MCF 10A (cell line): Measurements from ENCODE around the gene ADPRHL1. TPM values are rescaled to one million over a fixed set of nuclear protein-coding genes. Genes with fewer than 3 reads are reported as not detected.

Experiments
- BruUV-seq: library from RNA; stranded (reverse); fragments of 400-500 nt; replicated peaks from 2 replicates; lab custom pipeline; 2021; lab: Mats Ljungman, UMichigan
- CTCF ChIA-PET: fragments of 300-600 bp; sonication (Branson Sonifier 250); formaldehyde crosslinking; extraction: SDS; loops from one replicate; lab custom pipeline; 2021; ENCODE audit warnings: antibody characterized with exemption, inconsistent platforms; lab: Yijun Ruan, JAX
- POLR2A ChIA-PET: fragments of 300-600, 350-650 bp; sonication (Branson Sonifier 250); formaldehyde crosslinking; extraction: SDS; loops from one replicate; lab custom pipeline; 2020; ENCODE audit warnings: antibody characterized with exemption, inconsistent platforms; lab: Yijun Ruan, JAX
- DNase-seq: peaks from one replicate; pipeline ENCODE4 v3.0.0-alpha.2; 2018; ENCODE audit not compliant: unreplicated experiment
- H3K27ac Mint-ChIP-seq: one replicate; pipeline ENCODE4 v1.8.0; 2022; ENCODE audit warnings: mild to moderate bottlenecking, low read depth, mixed read lengths; ENCODE audit not compliant: unreplicated experiment
- H3K27me3 Mint-ChIP-seq: one replicate; pipeline ENCODE4 v1.8.0; 2022; ENCODE audit warnings: mixed read lengths; ENCODE audit not compliant: insufficient read depth, unreplicated experiment
- H3K36me3 Mint-ChIP-seq: one replicate; pipeline ENCODE4 v1.8.0; 2022; ENCODE audit warnings: mild to moderate bottlenecking, moderate library complexity, mixed read lengths; ENCODE audit not compliant: insufficient read depth, unreplicated experiment
- H3K4me1 Mint-ChIP-seq: one replicate; pipeline ENCODE4 v1.8.0; 2022; ENCODE audit warnings: mixed read lengths; ENCODE audit not compliant: insufficient read depth, unreplicated experiment
- H3K4me3 Mint-ChIP-seq: one replicate; pipeline ENCODE4 v1.8.0; 2022; ENCODE audit warnings: mild to moderate bottlenecking, moderate library complexity, mixed read lengths; ENCODE audit not compliant: unreplicated experiment
- H3K9me3 Mint-ChIP-seq: one replicate; pipeline ENCODE4 v1.8.0; 2022; ENCODE audit warnings: mixed read lengths; ENCODE audit not compliant: unreplicated experiment
- CTCF ChIP-seq: fragments of 200-600 bp; IDR thresholded peaks from one replicate; pipeline ENCODE4 v1.8.0; 2022; ENCODE audit warnings: antibody characterized with exemption, mild to moderate bottlenecking; ENCODE audit not compliant: unreplicated experiment
- intact Hi-C: fragments of 100-400 bp; cut with micrococcal nuclease; formaldehyde crosslinking; loops from 2 replicates; pipeline ENCODE4 v1.14.1; 2022
- total RNA-seq: library from RNA; stranded (reverse); gene quantifications from 2 replicates; pipeline ENCODE4 v1.2.3, GENCODE V29; 2022

Gene ADPRHL1
- total RNA-seq, 1 experiment from 2014 or later: 2.6 TPM

- no peak overlapping the region for H3K27ac Mint-ChIP-seq
- POLR2A ChIA-PET: no interaction called here
- no peaks in the 10 kb centered on the region for H3K4me1 Mint-ChIP-seq
- no peak for TF ChIP-seq CTCF
- CTCF ChIA-PET: no interaction called here
- no TSS peak for BruUV-seq
- peaks cover 33% of the 10 kb centered on the region for H3K27me3 Mint-ChIP-seq
- no peak overlapping the region for H3K4me3 Mint-ChIP-seq
- no peaks in the 10 kb centered on the region for H3K36me3 Mint-ChIP-seq
- intact Hi-C loops: no loop called here
- no peak for DNase-seq
- no peaks in the 10 kb centered on the region for H3K9me3 Mint-ChIP-seq
These were observed 32.3 kb downstream of the ADPRHL1 start for GRCh38 chr13:113420833-113421600.

DNA sequence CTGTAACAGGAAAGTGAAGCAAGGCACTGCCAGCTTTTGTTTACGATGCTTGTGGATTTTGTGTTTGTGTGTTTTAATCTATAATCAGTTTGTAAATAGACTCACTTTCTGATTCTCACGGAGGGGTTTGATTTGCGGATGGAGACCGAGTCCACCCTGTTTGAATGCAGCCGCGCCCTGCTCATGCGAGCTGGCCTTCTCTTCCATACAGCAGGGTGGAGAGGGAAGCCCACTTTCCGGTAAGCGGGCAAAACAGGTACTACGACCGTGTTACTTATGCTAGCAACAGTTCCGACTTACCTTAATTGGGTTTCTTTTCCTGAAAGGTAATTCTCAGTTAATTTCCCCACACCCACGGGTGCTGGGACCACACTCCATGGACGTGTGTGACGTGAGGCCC lies 33.1 kb downstream of the ADPRHL1 start:
- no peak overlapping the region for H3K27ac Mint-ChIP-seq
- no peak overlapping the region for H3K4me3 Mint-ChIP-seq
- H3K4me1 Mint-ChIP-seq: no peaks in the 10 kb centered on the region
- no peak for DNase-seq
- BruUV-seq: no TSS peak
- no peaks in the 10 kb centered on the region for H3K9me3 Mint-ChIP-seq
- peaks cover 33% of the 10 kb centered on the region for H3K27me3 Mint-ChIP-seq
- no peak for TF ChIP-seq CTCF
- CTCF ChIA-PET: no interaction called here
- POLR2A ChIA-PET: no interaction called here
- H3K36me3 Mint-ChIP-seq: no peaks in the 10 kb centered on the region
- intact Hi-C loops: no loop called here

DNA sequence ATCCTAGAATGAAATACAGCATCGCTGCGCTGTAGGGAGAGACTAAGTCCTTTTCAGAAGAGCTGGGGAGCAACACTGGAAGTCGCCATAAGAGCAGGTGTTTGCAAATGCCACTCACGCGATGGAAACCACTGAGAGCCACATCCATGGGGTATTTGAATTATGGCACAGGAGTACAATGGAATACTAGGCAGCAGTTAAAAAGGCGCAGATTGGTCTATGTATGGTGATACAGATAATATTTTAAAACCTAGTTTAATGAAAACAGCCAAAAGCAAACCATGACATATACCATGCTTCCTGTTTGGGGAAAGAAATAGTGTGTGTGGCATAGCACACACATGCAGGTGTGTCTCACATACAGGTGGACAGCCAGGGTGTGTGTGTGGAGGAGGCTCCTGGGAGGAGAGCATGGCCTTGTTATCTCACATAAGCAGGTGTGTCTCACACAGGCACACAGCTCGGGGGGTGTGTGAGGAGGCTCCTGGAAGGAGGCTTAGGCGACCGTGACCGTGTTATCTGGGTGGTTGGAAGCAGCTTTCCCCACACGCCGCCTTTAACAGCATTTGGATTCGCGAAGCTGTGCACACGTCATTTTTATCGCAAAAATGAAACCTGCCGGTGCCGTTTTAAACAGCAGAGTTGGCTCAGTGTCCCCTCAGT lies 33.6 kb downstream of the ADPRHL1 start:
- intact Hi-C loops: no loop called here
- Mint-ChIP-seq H3K27me3 (peaks cover 33% of the 10 kb centered on the region), H3K4me1 (no peaks in the 10 kb centered on the region), H3K4me3 (no peak overlapping the region), H3K9me3 (no peaks in the 10 kb centered on the region), H3K36me3 (no peaks in the 10 kb centered on the region), H3K27ac (no peak overlapping the region)
- BruUV-seq: no TSS peak
- POLR2A ChIA-PET: no interaction called here
- no peak for TF ChIP-seq CTCF
- CTCF ChIA-PET: no interaction called here
- DNase-seq: no peak

DNA sequence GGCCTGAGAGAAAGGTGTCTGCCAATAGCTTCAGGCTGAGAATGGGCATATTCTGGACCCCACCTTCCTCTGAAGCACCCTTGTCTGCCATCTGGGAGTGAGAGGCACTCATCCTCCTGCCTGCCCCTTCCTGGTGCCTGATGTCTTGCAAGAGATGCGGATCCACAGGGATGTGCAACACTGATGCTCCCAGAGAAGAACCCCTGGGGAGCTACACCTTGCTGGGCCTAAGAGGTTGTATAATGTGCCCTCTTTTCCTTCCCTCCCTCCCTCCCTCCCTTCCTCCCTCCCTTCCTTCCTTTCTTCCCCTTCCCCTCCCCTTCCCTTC lies 34.6 kb downstream of the ADPRHL1 start:
- TF ChIP-seq CTCF: no peak
- Mint-ChIP-seq H3K4me1 (no peaks in the 10 kb centered on the region), H3K4me3 (no peak overlapping the region), H3K9me3 (no peaks in the 10 kb centered on the region), H3K27ac (no peak overlapping the region), H3K36me3 (no peaks in the 10 kb centered on the region), H3K27me3 (peaks cover 33% of the 10 kb centered on the region)
- no peak for DNase-seq
- ChIA-PET CTCF (no interaction called here), POLR2A (no interaction called here)
- BruUV-seq: no TSS peak
- intact Hi-C loops: no loop called here
